ENCODE data around the gene PLGRKT. TPM values are rescaled to one million over a fixed set of nuclear protein-coding genes. Genes with fewer than 3 reads are reported as not detected.
"Not testable (repeated sequence)": the region's sequence is repeated elsewhere in the genome, so short reads cannot be mapped to it uniquely, and the experiment has no call there.

PLGRKT gene
- polyA plus RNA-seq, 3 donors: 4.6 to 19.7 (median 14.8) TPM

DNA sequence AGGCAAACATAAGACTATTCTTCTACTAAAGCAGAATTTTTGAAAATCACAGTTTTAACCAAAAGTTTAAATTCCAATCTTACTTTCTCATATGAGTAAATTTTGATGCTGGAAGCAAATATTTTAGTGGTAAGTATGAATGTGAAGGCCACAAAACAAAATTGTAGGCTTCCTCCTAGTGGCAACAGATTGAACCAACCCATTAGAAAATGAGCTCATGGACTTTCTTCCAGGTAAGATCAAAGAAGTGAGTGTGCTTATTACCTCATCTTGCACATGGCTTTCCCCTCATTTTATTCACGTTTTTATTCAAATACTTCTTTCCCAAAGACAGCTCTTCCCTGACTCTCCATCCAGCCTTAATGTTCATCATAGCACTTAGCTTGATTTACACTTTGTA, 116.7 kb downstream of the PLGRKT start:
- H3K4me1 Mint-ChIP-seq: peaks cover 12% of the 10 kb centered on the region
- peaks cover 3 to 6% (median 4%) of the 10 kb centered on the region in 7 donors for H3K9me3 Mint-ChIP-seq
- no peaks in the 10 kb centered on the region for H3K36me3 Mint-ChIP-seq
- DNase-seq: no peak
- H3K4me3 Mint-ChIP-seq: no peak overlapping the region
- no peak overlapping the region for H3K27ac ChIP-seq (ENCODE audit: low read depth in 1 of 2, low read length in 2 of 2)
- H3K79me2 ChIP-seq (ENCODE audit: insufficient read depth, low read length): no peaks in the 10 kb centered on the region
- H3K27ac Mint-ChIP-seq: no peak overlapping the region
- H2AFZ ChIP-seq (ENCODE audit: insufficient read depth, low read depth, low read length, poor library complexity, severe bottlenecking): no peak overlapping the region
- peaks cover 0 to 6% of the 10 kb centered on the region in 2 donors for H3K4me1 ChIP-seq (ENCODE audit: control insufficient read depth in 1 of 2, insufficient read depth in 2 of 2, low read length in 2 of 2)
- H3K27me3 Mint-ChIP-seq (ENCODE audit: low read depth in 3 of 3): peaks cover 0 to 3% (median 3%) of the 10 kb centered on the region in 3 donors
- TF ChIP-seq, protein P1, sequence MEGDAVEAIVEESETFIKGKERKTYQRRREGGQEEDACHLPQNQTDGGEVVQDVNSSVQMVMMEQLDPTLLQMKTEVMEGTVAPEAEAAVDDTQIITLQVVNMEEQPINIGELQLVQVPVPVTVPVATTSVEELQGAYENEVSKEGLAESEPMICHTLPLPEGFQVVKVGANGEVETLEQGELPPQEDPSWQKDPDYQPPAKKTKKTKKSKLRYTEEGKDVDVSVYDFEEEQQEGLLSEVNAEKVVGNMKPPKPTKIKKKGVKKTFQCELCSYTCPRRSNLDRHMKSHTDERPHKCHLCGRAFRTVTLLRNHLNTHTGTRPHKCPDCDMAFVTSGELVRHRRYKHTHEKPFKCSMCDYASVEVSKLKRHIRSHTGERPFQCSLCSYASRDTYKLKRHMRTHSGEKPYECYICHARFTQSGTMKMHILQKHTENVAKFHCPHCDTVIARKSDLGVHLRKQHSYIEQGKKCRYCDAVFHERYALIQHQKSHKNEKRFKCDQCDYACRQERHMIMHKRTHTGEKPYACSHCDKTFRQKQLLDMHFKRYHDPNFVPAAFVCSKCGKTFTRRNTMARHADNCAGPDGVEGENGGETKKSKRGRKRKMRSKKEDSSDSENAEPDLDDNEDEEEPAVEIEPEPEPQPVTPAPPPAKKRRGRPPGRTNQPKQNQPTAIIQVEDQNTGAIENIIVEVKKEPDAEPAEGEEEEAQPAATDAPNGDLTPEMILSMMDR (IDR thresholded peaks at IDR 0.05): no peak
- intact Hi-C loops (cut with micrococcal nuclease): loop anchor here in 1 of 2 donors (10.0 kb wide), 1 partner anchor 54 kb away; no protein-coding TSS in a partner anchor
- no peaks in the 10 kb centered on the region for H3K36me3 ChIP-seq (replicated peaks in 1 of 2; ENCODE audit: control insufficient read depth in 1 of 2, insufficient read depth in 2 of 2, low read length in 2 of 2)
- no CpG with 5 or more reads among the region's 1 CpG for WGBS (ENCODE audit: insufficient coverage)
- H3K9me3 ChIP-seq (replicated peaks in 1 of 2; ENCODE audit: control insufficient read depth in 1 of 2, insufficient read depth in 1 of 2, low read length in 2 of 2): no peaks in the 10 kb centered on the region
- H3K4me2 ChIP-seq (replicated peaks; ENCODE audit: extremely low read depth, low read length, poor library complexity, severe bottlenecking): no peak overlapping the region
- H4K20me1 ChIP-seq (ENCODE audit: insufficient read depth, low read length): no peaks in the 10 kb centered on the region
- H3K9ac ChIP-seq (ENCODE audit: insufficient read depth, low read length, poor library complexity, severe bottlenecking): no peak overlapping the region
- H3K27me3 ChIP-seq (ENCODE audit: control insufficient read depth in 2 of 2, insufficient read depth in 2 of 2, low read length in 2 of 2): no peaks in the 10 kb centered on the region
- no peak overlapping the region for H3K4me3 ChIP-seq (replicated peaks in 1 of 3; ENCODE audit: low read depth in 2 of 3, low read length in 3 of 3)

DNA sequence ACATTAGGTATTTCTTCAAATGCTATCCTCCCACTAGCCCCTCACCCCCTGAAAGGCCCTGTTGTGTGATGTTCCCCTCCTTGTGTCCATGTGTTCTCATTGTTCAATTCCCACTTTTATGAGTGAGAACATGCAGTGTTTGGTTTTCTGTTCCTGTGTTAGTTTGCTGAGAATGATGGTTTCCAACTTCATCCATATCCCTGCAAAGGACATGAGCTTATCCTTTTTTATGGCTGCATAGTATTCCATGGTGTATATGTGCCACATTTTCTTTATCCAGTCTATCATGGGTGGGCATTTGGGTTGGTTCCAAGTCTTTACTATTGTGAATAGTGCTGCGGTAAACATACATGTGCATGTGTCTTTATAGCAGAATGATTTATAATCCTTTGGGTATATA, 121.3 kb downstream of the PLGRKT start:
- H3K27ac ChIP-seq (ENCODE audit: low read depth in 1 of 2, low read length in 2 of 2); H3K4me1 ChIP-seq (ENCODE audit: control insufficient read depth in 1 of 2, insufficient read depth in 2 of 2, low read length in 2 of 2); H3K79me2 ChIP-seq (ENCODE audit: insufficient read depth, low read length); H3K4me2 ChIP-seq (replicated peaks; ENCODE audit: extremely low read depth, low read length, poor library complexity, severe bottlenecking); H3K27me3 ChIP-seq (ENCODE audit: control insufficient read depth in 2 of 2, insufficient read depth in 2 of 2, low read length in 2 of 2); DNase-seq; H4K20me1 ChIP-seq (ENCODE audit: insufficient read depth, low read length); H3K27me3 Mint-ChIP-seq (ENCODE audit: low read depth in 3 of 3); H3K27ac Mint-ChIP-seq; H2AFZ ChIP-seq (ENCODE audit: insufficient read depth, low read depth, low read length, poor library complexity, severe bottlenecking); intact Hi-C loops (cut with micrococcal nuclease); H3K4me3 ChIP-seq (replicated peaks in 1 of 3; ENCODE audit: low read depth in 2 of 3, low read length in 3 of 3); H3K4me1 Mint-ChIP-seq; H3K36me3 ChIP-seq (replicated peaks in 1 of 2; ENCODE audit: control insufficient read depth in 1 of 2, insufficient read depth in 2 of 2, low read length in 2 of 2); H3K9ac ChIP-seq (ENCODE audit: insufficient read depth, low read length, poor library complexity, severe bottlenecking); H3K36me3 Mint-ChIP-seq; H3K4me3 Mint-ChIP-seq: not testable (repeated sequence)
- WGBS (ENCODE audit: insufficient coverage): no CpG with 5 or more reads among the region's 1 CpG
- peaks cover 12 to 19% of the 10 kb centered on the region in 2 donors for H3K9me3 ChIP-seq (replicated peaks in 1 of 2; ENCODE audit: control insufficient read depth in 1 of 2, insufficient read depth in 1 of 2, low read length in 2 of 2)
- peaks cover 10 to 24% (median 15%) of the 10 kb centered on the region in 7 donors for H3K9me3 Mint-ChIP-seq
